SK-N-MC (cell line): Measurements from ENCODE around the gene GLRA3.

Source experiments
- DNase-seq: peaks from one replicate; pipeline ENCODE4 v3.0.0-alpha.2; 2011; ENCODE audit warnings: low read depth, low spot score
- H3K27ac ChIP-seq: fragments of 200-600 bp; sonication (generic); 2 replicates; pipeline ENCODE4 v1.5.1; 2016; ENCODE audit warnings: mixed run types
- H3K36me3 ChIP-seq: fragments of 200-600 bp; sonication (generic); 2 replicates; pipeline ENCODE4 v1.6.1; 2017; ENCODE audit warnings: antibody characterized with exemption, low read length, mixed read lengths; ENCODE audit not compliant: insufficient read depth
- H3K4me3 ChIP-seq: fragments of 200-600 bp; sonication (generic); 2 replicates; pipeline ENCODE4 v1.5.1; 2016
- H3K9ac ChIP-seq: fragments of 200-600 bp; sonication (generic); 2 replicates; pipeline ENCODE4 v1.8.0; 2017; ENCODE audit warnings: mixed run types, mixed read lengths; ENCODE audit not compliant: insufficient read length
- H3K9me3 ChIP-seq: fragments of 200-600 bp; sonication (generic); 2 replicates; pipeline ENCODE4 v1.6.1; 2017; ENCODE audit warnings: low read depth, mild to moderate bottlenecking, antibody characterized with exemption, low read length, moderate library complexity, mixed read lengths
- EZH2 ChIP-seq: fragments of 200-600 bp; sonication (generic); IDR thresholded peaks from one replicate; pipeline ENCODE4 v1.6.1; 2017; ENCODE audit warnings: antibody characterized with exemption
- FOXP2 ChIP-seq: optimal IDR thresholded peaks from 2 replicates; pipeline ENCODE3; 2011; ENCODE audit warnings: mild to moderate bottlenecking, moderate library complexity; ENCODE audit not compliant: insufficient read depth; ENCODE audit errors: extremely low read length, control extremely low read depth
- POLR2AphosphoS5 ChIP-seq: IDR thresholded peaks from 2 replicates; pipeline ENCODE4 v1.6.1; 2012; ENCODE audit warnings: mild to moderate bottlenecking, low read depth, low read length, borderline replicate concordance

Gene GLRA3

GRCh38 chr4:174592985-174593335 lies 236.1 kb downstream of the GLRA3 start:
- TF ChIP-seq POLR2AphosphoS5 (no peak), FOXP2 (no peak), EZH2 (no peak)
- no peak for DNase-seq
- no peak overlapping the region for H3K27ac ChIP-seq

DNA sequence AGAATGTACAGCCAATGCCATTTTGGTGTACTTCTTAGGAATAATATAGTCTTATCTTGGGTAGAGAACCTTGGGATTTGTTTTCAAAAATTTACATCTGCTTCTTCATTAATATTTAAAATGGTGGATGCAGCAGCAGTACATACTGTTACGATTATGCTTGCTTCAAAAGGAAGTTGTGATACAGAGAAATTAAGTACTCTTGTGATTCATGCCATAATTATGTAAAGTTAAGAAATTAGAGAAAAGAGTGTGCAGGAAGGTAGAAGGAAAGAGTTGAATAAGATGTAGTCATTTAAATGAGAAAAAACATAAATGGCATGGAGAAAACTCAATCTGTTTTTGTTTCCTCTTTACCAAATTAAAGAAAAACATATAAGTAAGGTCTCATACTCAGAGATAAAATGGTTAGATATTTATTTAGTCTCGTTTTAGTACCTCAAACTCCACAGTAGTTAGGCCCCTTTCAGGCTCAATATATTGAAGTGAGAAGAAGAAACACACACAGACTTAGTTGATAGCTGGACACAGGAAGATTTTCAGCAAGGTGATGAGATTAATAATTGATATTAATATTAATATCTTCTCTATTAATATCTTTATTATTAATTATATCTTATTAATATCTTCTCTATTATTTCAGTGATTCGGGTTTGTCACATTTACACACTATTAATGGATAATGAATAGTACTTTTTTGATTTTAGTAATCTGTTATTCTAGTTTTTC lies 236.6 kb downstream of the GLRA3 start:
- no peak for TF ChIP-seq FOXP2
- TF ChIP-seq EZH2, result no peak
- no peak for TF ChIP-seq POLR2AphosphoS5
- Histone ChIP-seq H3K4me3 (no peak overlapping the region), H3K36me3 (no peaks in the 10 kb centered on the region), H3K27ac (no peak overlapping the region), H3K9ac (no peak overlapping the region), H3K9me3 (no peaks in the 10 kb centered on the region)
- DNase-seq, result no peak

More at GRCh38 chr4:174592985-174593335, 236.1 kb downstream of the GLRA3 start:
- Histone ChIP-seq H3K9ac (no peak overlapping the region), H3K36me3 (no peaks in the 10 kb centered on the region), H3K9me3 (no peaks in the 10 kb centered on the region), H3K4me3 (no peak overlapping the region)

DNA sequence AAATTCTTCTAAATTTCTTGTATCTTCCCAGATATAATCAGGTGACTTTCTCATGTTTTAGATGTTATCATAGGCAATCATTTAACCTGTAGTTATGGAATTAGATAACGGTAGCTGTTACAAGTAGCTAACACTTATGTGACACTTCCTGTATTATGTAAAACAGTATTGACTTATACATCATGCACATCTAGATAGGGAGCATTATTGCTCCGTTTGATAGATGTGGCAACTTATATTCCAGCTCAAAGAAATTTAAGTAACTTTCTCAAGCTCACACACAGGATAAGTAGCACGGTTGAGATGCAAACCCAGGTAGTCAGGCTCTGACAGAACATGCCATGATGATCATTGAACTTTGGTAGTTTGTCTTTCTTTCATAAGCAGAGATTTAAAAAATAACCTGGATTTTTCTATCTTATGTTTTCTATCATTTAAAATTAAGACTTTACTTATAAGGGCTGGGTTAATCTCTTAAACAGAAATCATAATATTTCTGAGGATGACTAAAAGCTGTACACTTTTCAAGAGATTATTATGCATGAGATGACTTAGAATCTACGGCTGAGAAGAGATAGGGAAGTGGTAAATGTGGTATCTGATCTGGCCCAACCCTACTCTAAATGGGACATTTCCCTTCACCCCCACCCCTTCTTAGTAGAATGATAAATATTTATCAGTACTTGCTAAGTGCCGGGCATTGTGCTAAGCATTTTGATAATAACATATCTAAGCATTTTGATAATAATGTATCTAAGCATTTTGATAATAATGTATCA lies 237.6 kb downstream of the GLRA3 start:
- H3K27ac ChIP-seq, result no peak overlapping the region
- TF ChIP-seq POLR2AphosphoS5 (no peak), FOXP2 (no peak), EZH2 (no peak)
- no peak overlapping the region for H3K4me3 ChIP-seq
- H3K36me3 ChIP-seq, result no peaks in the 10 kb centered on the region
- H3K9ac ChIP-seq, result no peak overlapping the region
- DNase-seq, result no peak
- H3K9me3 ChIP-seq, result no peaks in the 10 kb centered on the region

DNA sequence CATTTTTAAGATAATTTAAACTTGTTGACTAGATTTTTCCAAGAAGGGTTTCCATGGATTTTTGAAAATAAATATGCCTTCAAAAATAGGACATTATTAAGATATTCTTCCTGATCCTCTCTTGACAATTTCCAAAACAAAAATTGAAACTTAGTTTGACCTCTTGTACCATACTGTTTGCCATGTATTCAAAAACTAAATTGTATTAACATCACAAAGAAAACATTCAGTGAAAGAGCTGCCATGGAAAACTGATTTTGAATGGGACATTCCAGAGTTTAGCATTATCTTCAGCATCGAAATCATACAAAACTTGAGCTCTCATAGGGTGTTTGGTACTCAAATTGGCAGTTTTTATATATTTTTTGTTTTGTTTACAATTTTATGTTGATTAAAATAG lies 238.7 kb downstream of the GLRA3 start:
- no peaks in the 10 kb centered on the region for H3K36me3 ChIP-seq
- no peak overlapping the region for H3K27ac ChIP-seq
- H3K9ac ChIP-seq, result no peak overlapping the region
- no peak overlapping the region for H3K4me3 ChIP-seq
- no peak for DNase-seq
- TF ChIP-seq FOXP2, result no peak
- TF ChIP-seq POLR2AphosphoS5, result no peak
- no peak for TF ChIP-seq EZH2
- H3K9me3 ChIP-seq, result no peaks in the 10 kb centered on the region
